ENCODE measurements around the gene EIF3L.

DNA sequence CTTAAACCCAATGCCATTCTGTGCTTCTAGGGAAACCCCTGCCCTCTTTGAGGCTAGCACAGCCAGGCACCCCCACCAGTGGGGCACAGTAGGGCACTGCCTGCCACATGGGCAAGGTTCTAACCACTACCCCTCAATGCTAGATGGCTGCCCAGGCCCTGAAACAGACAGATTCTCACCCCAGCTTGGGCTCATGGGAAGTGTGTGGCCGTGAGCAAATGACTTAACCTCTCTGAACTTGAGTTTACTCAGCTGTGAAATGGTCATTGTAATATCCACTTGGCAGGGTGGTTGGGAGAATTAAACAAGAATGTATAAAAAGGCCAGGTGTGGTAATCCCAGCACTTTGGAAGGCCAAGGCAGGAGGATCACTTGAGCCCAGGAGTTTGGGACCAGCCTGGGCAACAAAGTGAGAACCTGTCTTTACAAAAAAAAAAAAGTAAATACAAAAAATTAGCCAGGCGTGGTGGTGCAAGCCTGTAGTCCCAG lies 81.8 kb downstream of the EIF3L start:
- TF ChIP-seq EZH2 (IDR thresholded peaks at IDR 0.05) (no peak), POLR2AphosphoS5 (IDR thresholded peaks at IDR 0.05; ENCODE audit: borderline replicate concordance, low read depth, low read length) (no peak)
